ENCODE data around the gene KLF4.

The KLF4 gene

DNA sequence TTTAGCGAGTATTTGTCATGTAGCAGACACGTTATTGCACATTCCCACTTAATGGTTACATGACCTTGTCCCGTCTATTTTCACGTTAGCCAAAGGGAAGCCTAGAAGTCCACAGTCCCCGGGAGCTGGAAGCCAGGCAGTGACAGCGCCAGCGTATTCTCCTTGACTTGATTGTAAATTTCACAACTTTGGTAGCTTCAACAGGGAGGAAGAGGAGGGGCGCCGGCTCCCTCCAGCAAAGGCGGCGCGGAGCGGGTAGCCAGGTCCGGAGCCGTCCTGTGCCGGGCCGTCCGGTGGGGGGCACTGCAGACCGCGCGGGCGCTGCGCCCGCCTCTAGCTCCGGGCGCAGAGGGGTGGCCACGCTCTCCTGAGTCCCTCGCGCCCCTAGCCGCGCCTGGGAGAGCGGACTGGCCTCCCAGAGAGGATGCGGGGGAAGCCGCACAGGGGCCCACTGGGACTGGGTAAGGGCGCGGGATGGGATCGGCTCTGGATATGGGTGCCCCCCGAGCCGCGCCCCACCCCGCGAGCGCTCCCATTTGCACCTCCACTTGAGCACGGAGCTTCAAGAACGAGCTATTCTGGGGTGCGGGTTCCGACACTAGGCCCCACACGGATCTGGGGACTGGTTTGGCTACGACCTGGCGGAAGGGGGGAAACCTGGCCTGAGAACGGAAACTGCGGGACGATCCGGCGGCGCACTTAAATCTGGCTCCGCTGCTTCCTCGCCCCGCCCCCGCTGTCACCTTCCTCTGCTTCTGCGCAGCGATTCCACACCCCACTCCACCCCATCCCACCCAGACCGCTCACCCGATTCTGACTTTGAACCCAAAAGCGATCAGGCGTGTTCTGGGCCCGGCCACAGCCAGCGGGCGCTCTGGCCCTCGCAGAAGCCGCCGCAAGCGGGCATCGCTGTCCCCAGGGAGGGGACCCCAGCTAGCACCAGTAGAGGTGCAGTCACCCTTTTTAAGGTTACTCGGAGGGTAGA, 23.8 kb downstream of the KLF4 start:
- no peak overlapping the region for H3K27ac ChIP-seq (replicated peaks)
- H3K4me3 ChIP-seq (replicated peaks; ENCODE audit: insufficient read depth, low read length), result peak overlapping the region; percentile 44
- peaks cover 15% of the 10 kb centered on the region for H3K27me3 ChIP-seq (ENCODE audit: insufficient read depth, poor library complexity, severe bottlenecking)
- TF ChIP-seq SPI1 (IDR thresholded peaks at IDR 0.05; ENCODE audit: borderline replicate concordance, low read depth), result no peak
- no peak for TF ChIP-seq POLR2AphosphoS5 (IDR thresholded peaks at IDR 0.05; ENCODE audit: low read depth)
- no peak for TF ChIP-seq REST (IDR thresholded peaks at IDR 0.05; ENCODE audit: insufficient replicate concordance, low read depth)
- TF ChIP-seq CTCF (IDR thresholded peaks at IDR 0.05; ENCODE audit: insufficient read depth, low read length), result peak; percentile 4
- TF ChIP-seq GABPA (IDR thresholded peaks at IDR 0.05; ENCODE audit: low read depth), result no peak
- peak; percentile 55 to 59 for DNase-seq (ENCODE audit: low read depth in 1 of 2, low spot score in 1 of 2)

DNA sequence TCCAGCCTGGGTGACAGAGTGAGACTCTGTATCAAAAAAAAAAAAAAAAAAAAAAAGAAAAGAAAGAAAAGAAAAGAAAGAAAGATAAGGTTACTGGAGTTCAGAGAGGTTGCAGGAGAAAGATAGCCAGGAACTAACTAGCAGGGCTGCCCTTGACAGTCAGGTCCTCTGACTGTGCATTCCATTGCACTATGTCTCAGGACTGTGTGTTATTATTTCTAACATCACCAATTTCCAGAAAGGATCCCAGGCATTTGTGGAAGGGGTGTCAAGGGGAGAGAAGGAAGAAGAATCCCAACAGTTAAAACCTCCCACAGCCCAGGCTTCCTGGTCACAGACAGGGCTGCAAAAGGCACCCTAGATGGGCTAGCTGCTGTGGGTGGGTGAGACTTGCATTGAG, 25.1 kb downstream of the KLF4 start:
- H3K27ac ChIP-seq (replicated peaks), result no peak overlapping the region
- H3K27me3 ChIP-seq (ENCODE audit: insufficient read depth, poor library complexity, severe bottlenecking), result peaks cover 15% of the 10 kb centered on the region
- no peak for TF ChIP-seq POLR2AphosphoS5 (IDR thresholded peaks at IDR 0.05; ENCODE audit: low read depth)
- no peak for TF ChIP-seq REST (IDR thresholded peaks at IDR 0.05; ENCODE audit: insufficient replicate concordance, low read depth)
- no peak for TF ChIP-seq GABPA (IDR thresholded peaks at IDR 0.05; ENCODE audit: low read depth)
- no peak for TF ChIP-seq CTCF (IDR thresholded peaks at IDR 0.05; ENCODE audit: insufficient read depth, low read length)
- no peak for TF ChIP-seq SPI1 (IDR thresholded peaks at IDR 0.05; ENCODE audit: borderline replicate concordance, low read depth)

GRCh38 chr9:107462691-107463090, 26.9 kb downstream of the KLF4 start:
- Histone ChIP-seq H3K27ac (replicated peaks) (no peak overlapping the region), H3K27me3 (ENCODE audit: insufficient read depth, poor library complexity, severe bottlenecking) (peaks cover 15% of the 10 kb centered on the region), H3K4me3 (replicated peaks; ENCODE audit: insufficient read depth, low read length) (no peak overlapping the region)
- TF ChIP-seq GABPA (IDR thresholded peaks at IDR 0.05; ENCODE audit: low read depth) (no peak), POLR2AphosphoS5 (IDR thresholded peaks at IDR 0.05; ENCODE audit: low read depth) (no peak), CTCF (IDR thresholded peaks at IDR 0.05; ENCODE audit: insufficient read depth, low read length) (no peak), REST (IDR thresholded peaks at IDR 0.05; ENCODE audit: insufficient replicate concordance, low read depth) (no peak), SPI1 (IDR thresholded peaks at IDR 0.05; ENCODE audit: borderline replicate concordance, low read depth) (no peak)
- no peak for DNase-seq (ENCODE audit: low read depth in 1 of 2, low spot score in 1 of 2)

More for the DNA sequence above, 25.1 kb downstream of the KLF4 start:
- no peak overlapping the region for H3K4me3 ChIP-seq (replicated peaks; ENCODE audit: insufficient read depth, low read length)
- DNase-seq (ENCODE audit: low read depth in 1 of 2, low spot score in 1 of 2), result no peak

All from HL-60 (cell line).